ENCODE measurements around the gene ABLIM1. TPM values are rescaled to one million over a fixed set of nuclear protein-coding genes. Genes with fewer than 3 reads are reported as not detected.
A peak's percentile ranks its signal among the peaks of the same experiment; 100 is the strongest.

Gene ABLIM1
- total RNA-seq, 4 donors from 2014 or later = 83.1 to 145 (median 120) TPM

DNA sequence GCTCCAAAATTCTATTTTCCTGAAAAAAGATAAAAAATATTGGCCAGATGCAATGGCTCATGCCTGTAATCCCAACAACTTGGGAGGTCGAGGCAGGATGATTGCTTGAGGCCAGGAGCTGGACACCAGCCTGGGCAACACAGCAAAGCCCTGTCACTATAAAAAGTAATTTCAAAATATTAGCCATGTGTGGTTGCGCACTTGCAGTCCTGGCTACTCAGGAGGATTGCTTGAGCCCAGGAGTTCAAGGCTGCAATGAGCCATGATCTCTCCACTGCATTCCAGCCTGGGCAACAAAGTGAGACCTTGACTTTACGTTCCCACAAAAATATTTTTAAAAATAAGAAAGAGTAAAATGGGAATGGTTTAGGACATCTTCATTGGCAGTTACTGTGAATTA, 149.7 kb downstream of the ABLIM1 start:
- DNase-seq (ENCODE audit: extremely low spot score) = no peak
- Histone ChIP-seq H3K27me3 (no peaks in the 10 kb centered on the region), H3K4me1 (peaks cover 49 to 62% (median 61%) of the 10 kb centered on the region in 4 donors), H3K36me3 (peaks cover 0 to 30% (median 0%) of the 10 kb centered on the region in 4 donors), H3K27ac (replicated peaks in 1 of 4) (peak overlapping the region in 3 of 4 donors; percentile 53 to 74 (median 65)), H3K4me3 (no peak overlapping the region), H3K9me3 (no peaks in the 10 kb centered on the region)
- intact Hi-C loops (cut with DNase I) = no loop called here
- TF ChIP-seq EP300 (IDR thresholded peaks at IDR 0.05) = no peak
- TF ChIP-seq, protein P1, sequence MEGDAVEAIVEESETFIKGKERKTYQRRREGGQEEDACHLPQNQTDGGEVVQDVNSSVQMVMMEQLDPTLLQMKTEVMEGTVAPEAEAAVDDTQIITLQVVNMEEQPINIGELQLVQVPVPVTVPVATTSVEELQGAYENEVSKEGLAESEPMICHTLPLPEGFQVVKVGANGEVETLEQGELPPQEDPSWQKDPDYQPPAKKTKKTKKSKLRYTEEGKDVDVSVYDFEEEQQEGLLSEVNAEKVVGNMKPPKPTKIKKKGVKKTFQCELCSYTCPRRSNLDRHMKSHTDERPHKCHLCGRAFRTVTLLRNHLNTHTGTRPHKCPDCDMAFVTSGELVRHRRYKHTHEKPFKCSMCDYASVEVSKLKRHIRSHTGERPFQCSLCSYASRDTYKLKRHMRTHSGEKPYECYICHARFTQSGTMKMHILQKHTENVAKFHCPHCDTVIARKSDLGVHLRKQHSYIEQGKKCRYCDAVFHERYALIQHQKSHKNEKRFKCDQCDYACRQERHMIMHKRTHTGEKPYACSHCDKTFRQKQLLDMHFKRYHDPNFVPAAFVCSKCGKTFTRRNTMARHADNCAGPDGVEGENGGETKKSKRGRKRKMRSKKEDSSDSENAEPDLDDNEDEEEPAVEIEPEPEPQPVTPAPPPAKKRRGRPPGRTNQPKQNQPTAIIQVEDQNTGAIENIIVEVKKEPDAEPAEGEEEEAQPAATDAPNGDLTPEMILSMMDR (IDR thresholded peaks at IDR 0.05) = no peak
- TF ChIP-seq POLR2AphosphoS5 (IDR thresholded peaks at IDR 0.05) = no peak
- no peak for TF ChIP-seq POLR2A (IDR thresholded peaks at IDR 0.05; ENCODE audit: low read depth)
- WGBS = 82% methylated on average over 3 of the region's 3 CpGs

DNA sequence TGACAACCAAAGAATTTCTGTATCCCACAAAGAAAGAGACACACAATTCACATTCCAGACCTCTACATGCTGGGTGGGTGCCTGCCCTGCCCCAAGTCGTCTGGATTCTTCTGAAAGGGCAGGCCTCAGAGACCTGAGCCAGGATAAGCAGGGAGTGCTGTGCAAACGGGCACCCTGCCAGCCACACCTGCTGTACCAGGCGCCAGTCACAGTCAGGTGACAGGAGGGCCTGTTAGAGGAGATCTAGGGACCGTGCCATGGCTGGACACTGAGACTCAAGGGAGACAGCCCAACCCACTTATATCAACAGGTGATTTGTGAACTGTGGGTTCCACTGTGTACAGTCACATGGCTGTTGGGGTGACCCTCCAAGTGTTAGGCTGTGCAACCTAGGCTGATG, 150.6 kb downstream of the ABLIM1 start:
- TF ChIP-seq POLR2A (IDR thresholded peaks at IDR 0.05; ENCODE audit: low read depth) (no peak), EP300 (IDR thresholded peaks at IDR 0.05) (no peak), POLR2AphosphoS5 (IDR thresholded peaks at IDR 0.05) (no peak)
- TF ChIP-seq, protein P1 (IDR thresholded peaks at IDR 0.05) = no peak
- H3K36me3 ChIP-seq = peaks cover 0 to 31% (median 0%) of the 10 kb centered on the region in 4 donors
- H3K4me3 ChIP-seq = no peak overlapping the region
- intact Hi-C loops (cut with DNase I) = no loop called here
- H3K4me1 ChIP-seq = peaks cover 57 to 70% (median 68%) of the 10 kb centered on the region in 4 donors
- 40% methylated on average over 4 of the region's 4 CpGs for WGBS
- no peaks in the 10 kb centered on the region for H3K9me3 ChIP-seq
- no peaks in the 10 kb centered on the region for H3K27me3 ChIP-seq
- peak overlapping the region; percentile 53 to 74 (median 64) for H3K27ac ChIP-seq (replicated peaks in 1 of 4)
- no peak for DNase-seq (ENCODE audit: extremely low spot score)

DNA sequence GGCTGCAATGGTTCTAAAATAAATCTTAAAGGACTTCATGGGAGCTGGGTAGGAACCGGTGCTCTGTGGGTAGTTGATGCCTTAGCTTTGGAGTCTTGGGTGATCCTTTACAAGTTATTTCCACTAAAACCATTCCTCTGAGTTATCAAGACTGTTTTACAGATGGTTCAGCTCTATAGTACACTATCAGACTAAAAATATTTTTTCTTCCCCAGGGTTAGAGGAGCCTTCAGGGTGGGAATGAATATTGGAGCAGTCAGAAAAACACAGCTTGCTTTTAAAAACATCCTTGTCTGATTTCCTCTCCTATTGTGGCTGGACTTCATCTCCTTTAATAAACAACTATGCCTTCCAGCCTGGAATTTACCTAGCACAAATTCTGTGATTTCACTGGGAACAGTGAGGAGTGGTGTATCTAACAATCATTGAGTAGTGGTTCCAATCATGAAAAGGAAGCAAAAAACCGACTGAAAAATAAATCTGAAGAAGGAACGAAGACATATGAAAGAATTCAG, 151.1 kb downstream of the ABLIM1 start:
- H3K9me3 ChIP-seq = no peaks in the 10 kb centered on the region
- peaks cover 59 to 73% (median 71%) of the 10 kb centered on the region in 4 donors for H3K4me1 ChIP-seq

DNA sequence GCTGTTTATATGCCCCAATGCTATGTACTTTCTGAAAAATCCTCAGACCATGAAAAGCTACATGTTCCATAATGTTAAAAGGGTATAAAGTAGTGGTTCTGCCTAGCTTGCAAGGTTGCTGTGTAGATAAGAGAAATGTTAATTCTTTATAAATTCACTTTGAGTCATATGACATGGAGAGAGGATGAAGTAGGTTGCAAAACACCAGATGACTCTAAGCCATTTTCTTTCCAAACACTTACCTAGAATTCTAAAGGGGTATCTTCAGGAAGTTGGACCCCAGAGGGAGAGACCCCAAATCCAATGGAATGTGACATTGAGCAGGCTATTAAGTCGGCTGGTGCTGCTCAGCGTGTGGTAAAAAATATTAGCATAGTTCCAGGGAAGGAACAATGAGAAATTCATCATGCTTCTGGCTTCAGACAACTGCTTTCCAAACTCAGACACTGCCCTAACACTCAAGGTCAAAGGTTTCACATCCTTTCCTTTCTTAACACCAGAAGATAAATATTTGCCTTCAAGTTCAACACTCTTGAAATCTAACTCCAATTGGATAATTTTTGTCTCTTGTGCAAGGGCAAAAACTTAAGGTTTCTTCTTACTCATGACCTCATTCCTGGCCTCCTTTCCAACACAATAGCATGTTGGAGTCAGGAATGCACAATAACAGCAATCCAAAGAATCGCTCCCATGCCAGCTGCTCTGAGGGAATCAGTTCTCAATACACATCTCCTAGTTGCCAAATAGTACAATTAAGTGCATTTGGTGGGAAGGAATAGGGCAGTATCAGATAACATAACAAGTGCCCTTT, 153.1 kb downstream of the ABLIM1 start:
- H3K4me3 ChIP-seq = no peak overlapping the region
- intact Hi-C loops (cut with DNase I) = no loop called here

More for the DNA sequence above, 151.1 kb downstream of the ABLIM1 start:
- TF ChIP-seq POLR2AphosphoS5 (IDR thresholded peaks at IDR 0.05) (no peak), POLR2A (IDR thresholded peaks at IDR 0.05; ENCODE audit: low read depth) (no peak), EP300 (IDR thresholded peaks at IDR 0.05) (no peak)
- TF ChIP-seq, protein P1 (IDR thresholded peaks at IDR 0.05) = no peak
- Histone ChIP-seq H3K36me3 (peaks cover 0 to 29% (median 0%) of the 10 kb centered on the region in 4 donors), H3K27me3 (no peaks in the 10 kb centered on the region), H3K4me3 (no peak overlapping the region), H3K27ac (replicated peaks in 1 of 4) (peak overlapping the region; percentile 53 to 74 (median 64))
- no peak for DNase-seq (ENCODE audit: extremely low spot score)
- 60% methylated on average over 3 of the region's 3 CpGs for WGBS
- intact Hi-C loops (cut with DNase I) = no loop called here

More for the DNA sequence above, 153.1 kb downstream of the ABLIM1 start:
- TF ChIP-seq EP300 (IDR thresholded peaks at IDR 0.05) (no peak), POLR2A (IDR thresholded peaks at IDR 0.05; ENCODE audit: low read depth) (no peak), POLR2AphosphoS5 (IDR thresholded peaks at IDR 0.05) (peak in 1 of 2 donors; percentile 59)
- TF ChIP-seq, protein P1 (IDR thresholded peaks at IDR 0.05) = no peak
- 18% methylated on average over 3 of the region's 3 CpGs for WGBS
- Histone ChIP-seq H3K27ac (replicated peaks in 1 of 4) (peak overlapping the region; percentile 62 to 79 (median 70)), H3K27me3 (no peaks in the 10 kb centered on the region), H3K9me3 (no peaks in the 10 kb centered on the region), H3K36me3 (peaks cover 0 to 30% (median 0%) of the 10 kb centered on the region in 4 donors), H3K4me1 (peaks cover 59 to 76% (median 71%) of the 10 kb centered on the region in 4 donors)
- DNase-seq (ENCODE audit: extremely low spot score) = no peak

Data from esophagus muscularis mucosa (tissue), 4 donors.